A549 (cell line): Measurements from ENCODE around the gene ZNF652. TPM values are rescaled to one million over a fixed set of nuclear protein-coding genes. Genes with fewer than 3 reads are reported as not detected.
"Not testable (repeated sequence)": the region's sequence is repeated elsewhere in the genome, so short reads cannot be mapped to it uniquely, and the experiment has no call there.

Experiments used
- ATAC-seq, 2 experiments: fragments of 200-7000 bp in 1 of 2; fragments of >200 bp in 1 of 2; cut with Nextera tagmentation in 1 of 2; cut with Tn5 transposase in 1 of 2; 3 replicates each; pipeline versions ENCODE4 v1.8.0 to v1.9.1; 2018 to 2020; ENCODE audit warnings: mild to moderate bottlenecking in 1 of 2, moderate library complexity in 1 of 2
- CTCF ChIA-PET: fragments of 300-600 bp; sonication (Branson Sonifier 250); formaldehyde crosslinking; extraction: SDS; loops from one replicate; lab custom pipeline; 2021; ENCODE audit warnings: antibody characterized with exemption, inconsistent platforms; lab: Yijun Ruan, JAX
- POLR2A ChIA-PET: fragments of 350-600 bp; formaldehyde crosslinking; extraction: SDS; loops from one replicate; lab custom pipeline; 2021; ENCODE audit warnings: antibody characterized with exemption, inconsistent platforms; lab: Yijun Ruan, JAX
- DNase-seq, 2 experiments: peaks; one replicate each; pipeline versions ENCODE4 v3.0.0 to v3.0.0-alpha.2; 2011 to 2016; ENCODE audit warnings: low read depth in 1 of 2, low spot score in 1 of 2
- FAIRE-seq: peaks from 2 replicates; lab custom pipeline; 2011; peaks lifted over from hg19 to GRCh38; lab: Jason Lieb, UNC
- H3K27ac ChIP-seq, 2 experiments: fragments of >200 bp; sonication (Bioruptor Twin); formaldehyde crosslinking; 3 replicates each; pipeline ENCODE4 v1.5.1; 2016 to 2017
- H3K4me1 ChIP-seq: fragments of >200 bp; sonication (Bioruptor Twin); formaldehyde crosslinking; 3 replicates; pipeline ENCODE4 v1.6.1; 2016
- H3K4me2 ChIP-seq: fragments of >200 bp; sonication (Bioruptor Twin); formaldehyde crosslinking; 3 replicates; pipeline ENCODE4 v1.6.1; 2016
- H3K4me3 ChIP-seq: fragments of >200 bp; sonication (Bioruptor Twin); formaldehyde crosslinking; 3 replicates; pipeline ENCODE4 v1.5.1; 2016
- H3K9me3 ChIP-seq: fragments of >200 bp; sonication (Bioruptor Twin); formaldehyde crosslinking; 3 replicates; pipeline ENCODE4 v1.6.1; 2016
- CEBPB ChIP-seq, 2 experiments: fragments of >200 bp in 1 of 2; sonication (Bioruptor Twin) in 1 of 2; formaldehyde crosslinking in 1 of 2; IDR thresholded peaks; 2 replicates each; pipeline ENCODE4 v1.6.1; 2012 to 2016
- CTCF ChIP-seq: fragments of >200 bp; sonication (Bioruptor Twin); formaldehyde crosslinking; IDR thresholded peaks from 3 replicates; pipeline ENCODE4 v1.5.1; 2016
- FOSL2 ChIP-seq, 2 experiments: fragments of 450-650 bp in 1 of 2; fragments of >200 bp in 1 of 2; sonication (Bioruptor Twin) in 1 of 2; formaldehyde crosslinking; IDR thresholded peaks; 2 replicates each; pipeline versions ENCODE4 v1.5.0 to v1.6.1; 2016 to 2020; ENCODE audit warnings: mild to moderate bottlenecking in 1 of 2, moderate library complexity in 1 of 2
- GATA3 ChIP-seq: IDR thresholded peaks from 2 replicates; pipeline ENCODE4 v1.6.1; 2012; ENCODE audit warnings: borderline replicate concordance
- HEYL ChIP-seq: fragments of 250-450 bp; sonication (Bioruptor Pico); IDR thresholded peaks from 2 replicates; pipeline ENCODE4 v1.8.0; 2021; ENCODE audit warnings: mild to moderate bottlenecking, moderate library complexity
- HOXB5 ChIP-seq: fragments of 250-450 bp; sonication (Bioruptor Pico); IDR thresholded peaks from 2 replicates; pipeline ENCODE4 v1.5.0; 2020; ENCODE audit warnings: mild to moderate bottlenecking, moderate library complexity
- RFX5 ChIP-seq: fragments of 450-650 bp; IDR thresholded peaks from 2 replicates; pipeline ENCODE4 v1.7.1; 2014; ENCODE audit warnings: antibody characterized with exemption, mild to moderate bottlenecking, moderate library complexity
- SMC3 ChIP-seq: fragments of >200 bp; sonication (Bioruptor Twin); formaldehyde crosslinking; IDR thresholded peaks from 3 replicates; pipeline ENCODE4 v1.6.1; 2018; ENCODE audit warnings: inconsistent platforms
- WGBS: methylation state at CpG from one replicate; pipeline ENCODE4 v1.1.6; 2017; ENCODE audit errors: missing lambda C conversion rate; 5-methylcytosine and 5-hydroxymethylcytosine counted together
- polyA plus RNA-seq, 4 experiments: library from polyadenylated mRNA; depleted of rRNA in 3 of 4; stranded (reverse); fragments of >200 nt; fragmentation: RNase III in 1 of 4; extraction: RNeasy Plus Mini Kit Qiagen cat#74134 plus additional on column Dnase treatment in 1 of 4; gene quantifications; 2 replicates in 3 of 4; 3 replicates in 1 of 4; pipeline ENCODE4 v1.2.3, GENCODE V29; 2011 to 2017
- TF ChIP-seq, protein P1 (sequence below): fragments of >200 bp; sonication (Bioruptor Twin); formaldehyde crosslinking; IDR thresholded peaks from 2 replicates; pipeline ENCODE4 v1.6.1; 2016
- TF ChIP-seq, protein P2 (sequence below): fragments of 250-450 bp; sonication (Bioruptor Pico); IDR thresholded peaks from 2 replicates; pipeline ENCODE4 v1.5.0; 2020; ENCODE audit warnings: low read depth, mild to moderate bottlenecking, moderate library complexity
- TF ChIP-seq, protein P3 (sequence below): fragments of >200 bp; sonication (Bioruptor Twin); formaldehyde crosslinking; IDR thresholded peaks from 3 replicates; pipeline ENCODE4 v1.6.1; 2016
- TF ChIP-seq, protein P4 (sequence below): fragments of 150-350 bp; IDR thresholded peaks from 2 replicates; pipeline ENCODE4 v1.6.1; 2014; ENCODE audit warnings: low read depth, mild to moderate bottlenecking, low read length

The ZNF652 gene
- polyA plus RNA-seq, 2 of the 4 experiments (the other 2 are of a cell fraction): 5.7 to 14.8 TPM

GRCh38 chr17:49393491-49394255 lies 31.6 kb upstream of the ZNF652 start:
- CTCF ChIA-PET: interaction anchor here (0.6 to 18.2 kb wide), 15 partner anchors 8 to 163 kb away, joined by 3 to 417 read pairs (median 5); partner anchors contain the start of gene PHB1
- WGBS: 81% methylated on average over 8 of the region's 8 CpGs
- Histone ChIP-seq H3K4me3 (no peak overlapping the region), H3K9me3 (no peaks in the 10 kb centered on the region), H3K27ac (peak overlapping the region in 1 of 2 experiments; percentile 17; a peak in 1 of 6 replicates), H3K4me2 (no peak overlapping the region), H3K4me1 (peaks cover 10% of the 10 kb centered on the region; the same call in 1 of the 3 replicates)
- no peak for DNase-seq
- TF ChIP-seq RFX5 (0 out of 2 replicates have a peak, but pooled peaks have one; percentile 20), CTCF (no peak)
- POLR2A ChIA-PET: no interaction called here
- ATAC-seq: no peak
- FAIRE-seq: no peak

- peak overlapping the region; percentile 11 to 29; a peak in 1 of 6 replicates for H3K27ac ChIP-seq
- TF ChIP-seq, protein P1, sequence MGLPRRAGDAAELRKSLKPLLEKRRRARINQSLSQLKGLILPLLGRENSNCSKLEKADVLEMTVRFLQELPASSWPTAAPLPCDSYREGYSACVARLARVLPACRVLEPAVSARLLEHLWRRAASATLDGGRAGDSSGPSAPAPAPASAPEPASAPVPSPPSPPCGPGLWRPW: no peak
- no peak for ATAC-seq
- CTCF ChIA-PET: interaction anchor here (0.8 to 18.2 kb wide), 10 partner anchors 9 to 585 kb away, joined by 3 to 417 read pairs (median 5); no protein-coding TSS in a partner anchor
- H3K4me1 ChIP-seq: peaks cover 10% of the 10 kb centered on the region; the same call in 1 of the 3 replicates
- 84% methylated on average over 8 of the region's 9 CpGs for WGBS
- DNase-seq: no peak
- H3K9me3 ChIP-seq: no peaks in the 10 kb centered on the region
- H3K4me2 ChIP-seq: no peak overlapping the region
- POLR2A ChIA-PET: no interaction called here
- H3K4me3 ChIP-seq: no peak overlapping the region
- no peak for FAIRE-seq
Observed at GRCh38 chr17:49390548-49391324, 28.7 kb upstream of the ZNF652 start.

- CTCF ChIA-PET: interaction anchor here (0.7 to 18.2 kb wide), 7 partner anchors 8 to 1441 kb away, joined by 3 to 417 read pairs (median 8); no protein-coding TSS in a partner anchor
Observed at GRCh38 chr17:49389514-49390347, 27.7 kb upstream of the ZNF652 start.

GRCh38 chr17:49388692-49389513 lies 26.9 kb upstream of the ZNF652 start:
- no peaks in the 10 kb centered on the region; the same call in 2 of the 3 replicates for H3K9me3 ChIP-seq
- peaks cover 7% of the 10 kb centered on the region; the same call in 1 of the 3 replicates for H3K4me1 ChIP-seq
- H3K27ac ChIP-seq: no peak overlapping the region
- H3K4me3 ChIP-seq: no peak overlapping the region
- DNase-seq (no peak), ATAC-seq (no peak), FAIRE-seq (no peak)
- no peak overlapping the region for H3K4me2 ChIP-seq
- 89% methylated on average over 8 of the region's 8 CpGs for WGBS
- ChIA-PET CTCF (interaction anchor here (0.7 to 18.2 kb wide), 7 partner anchors 9 to 1440 kb away, joined by 3 to 417 read pairs (median 8); no protein-coding TSS in a partner anchor), POLR2A (no interaction called here)
- TF ChIP-seq, protein P2, sequence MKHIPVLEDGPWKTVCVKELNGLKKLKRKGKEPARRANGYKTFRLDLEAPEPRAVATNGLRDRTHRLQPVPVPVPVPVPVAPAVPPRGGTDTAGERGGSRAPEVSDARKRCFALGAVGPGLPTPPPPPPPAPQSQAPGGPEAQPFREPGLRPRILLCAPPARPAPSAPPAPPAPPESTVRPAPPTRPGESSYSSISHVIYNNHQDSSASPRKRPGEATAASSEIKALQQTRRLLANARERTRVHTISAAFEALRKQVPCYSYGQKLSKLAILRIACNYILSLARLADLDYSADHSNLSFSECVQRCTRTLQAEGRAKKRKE (CRISPR knock-in tag): no peak
- TF ChIP-seq HOXB5 (CRISPR knock-in tag) (no peak), CTCF (no peak), HEYL (CRISPR knock-in tag) (no peak), SMC3 (no peak), CEBPB (IDR thresholded peaks at IDR 0.05) (no peak), GATA3 (no peak)
- TF ChIP-seq, protein P3, sequence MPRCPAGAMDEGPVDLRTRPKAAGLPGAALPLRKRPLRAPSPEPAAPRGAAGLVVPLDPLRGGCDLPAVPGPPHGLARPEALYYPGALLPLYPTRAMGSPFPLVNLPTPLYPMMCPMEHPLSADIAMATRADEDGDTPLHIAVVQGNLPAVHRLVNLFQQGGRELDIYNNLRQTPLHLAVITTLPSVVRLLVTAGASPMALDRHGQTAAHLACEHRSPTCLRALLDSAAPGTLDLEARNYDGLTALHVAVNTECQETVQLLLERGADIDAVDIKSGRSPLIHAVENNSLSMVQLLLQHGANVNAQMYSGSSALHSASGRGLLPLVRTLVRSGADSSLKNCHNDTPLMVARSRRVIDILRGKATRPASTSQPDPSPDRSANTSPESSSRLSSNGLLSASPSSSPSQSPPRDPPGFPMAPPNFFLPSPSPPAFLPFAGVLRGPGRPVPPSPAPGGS: no peak
- TF ChIP-seq, protein P4, sequence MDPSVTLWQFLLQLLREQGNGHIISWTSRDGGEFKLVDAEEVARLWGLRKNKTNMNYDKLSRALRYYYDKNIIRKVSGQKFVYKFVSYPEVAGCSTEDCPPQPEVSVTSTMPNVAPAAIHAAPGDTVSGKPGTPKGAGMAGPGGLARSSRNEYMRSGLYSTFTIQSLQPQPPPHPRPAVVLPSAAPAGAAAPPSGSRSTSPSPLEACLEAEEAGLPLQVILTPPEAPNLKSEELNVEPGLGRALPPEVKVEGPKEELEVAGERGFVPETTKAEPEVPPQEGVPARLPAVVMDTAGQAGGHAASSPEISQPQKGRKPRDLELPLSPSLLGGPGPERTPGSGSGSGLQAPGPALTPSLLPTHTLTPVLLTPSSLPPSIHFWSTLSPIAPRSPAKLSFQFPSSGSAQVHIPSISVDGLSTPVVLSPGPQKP: no peak
- TF ChIP-seq, protein P1: no peak

More at GRCh38 chr17:49389514-49390347, 27.7 kb upstream of the ZNF652 start:
- H3K4me3 ChIP-seq; H3K4me2 ChIP-seq; H3K4me1 ChIP-seq; DNase-seq; POLR2A ChIA-PET; FAIRE-seq; H3K9me3 ChIP-seq; ATAC-seq; TF ChIP-seq FOSL2 (IDR thresholded peaks at IDR 0.05): not testable (repeated sequence)
- TF ChIP-seq FOSL2 (CRISPR knock-in tag; IDR thresholded peaks at IDR 0.05): 0 out of 2 replicates have a peak, but pooled peaks have one; percentile 21
- peak overlapping the region in 1 of 2 experiments; percentile 29; a peak in 1 of 6 replicates for H3K27ac ChIP-seq
- 85% methylated on average over 12 of the region's 12 CpGs for WGBS
